Hepatocyte (in vitro differentiated cells): ENCODE results near the gene TNS3. TPM values are rescaled to one million over a fixed set of nuclear protein-coding genes. Genes with fewer than 3 reads are reported as not detected.

ENCODE experiments used
- DNase-seq: peaks from one replicate; pipeline ENCODE4 v3.0.0-alpha.2; 2016; ENCODE audit warnings: low spot score
- H2AFZ ChIP-seq: fragments of 200-600 bp; sonication (generic); 2 replicates; pipeline ENCODE4 v1.6.0; 2016; ENCODE audit warnings: antibody characterized with exemption, mild to moderate bottlenecking
- H3K27ac ChIP-seq: fragments of 200-600 bp; sonication (generic); 2 replicates; pipeline ENCODE4 v1.5.1; 2016; ENCODE audit warnings: mild to moderate bottlenecking
- H3K27me3 ChIP-seq: fragments of 200-600 bp; sonication (generic); 2 replicates; pipeline ENCODE4 v1.6.1; 2016
- H3K36me3 ChIP-seq: fragments of 200-600 bp; sonication (generic); replicated peaks from 2 replicates; pipeline ENCODE4 v1.5.1; 2016; ENCODE audit warnings: low read depth; ENCODE audit not compliant: insufficient read depth
- H3K4me1 ChIP-seq: fragments of 200-600 bp; sonication (generic); 2 replicates; pipeline ENCODE4 v1.5.1; 2016; ENCODE audit warnings: mild to moderate bottlenecking, moderate library complexity; ENCODE audit not compliant: insufficient read depth
- H3K4me2 ChIP-seq: fragments of 200-600 bp; sonication (generic); 2 replicates; pipeline ENCODE4 v1.6.0; 2016
- H3K4me3 ChIP-seq: fragments of 200-600 bp; sonication (generic); 2 replicates; pipeline ENCODE4 v1.5.1; 2016; ENCODE audit warnings: mild to moderate bottlenecking
- H3K79me2 ChIP-seq: fragments of 200-600 bp; sonication (generic); 2 replicates; pipeline ENCODE4 v1.6.0; 2017; ENCODE audit warnings: mild to moderate bottlenecking
- H3K9me2 ChIP-seq: fragments of 200-600 bp; sonication (generic); replicated peaks from 2 replicates; pipeline ENCODE4 v1.6.0; 2017; ENCODE audit warnings: mild to moderate bottlenecking; ENCODE audit not compliant: insufficient read depth
- H3K9me3 ChIP-seq: fragments of 200-600 bp; sonication (generic); 2 replicates; pipeline ENCODE4 v1.5.1; 2016; ENCODE audit warnings: low read depth, mild to moderate bottlenecking
- H4K20me1 ChIP-seq: fragments of 200-600 bp; sonication (generic); 2 replicates; pipeline ENCODE4 v1.6.0; 2016; ENCODE audit warnings: mild to moderate bottlenecking; ENCODE audit not compliant: insufficient read depth, poor library complexity, severe bottlenecking
- EZH2 ChIP-seq: fragments of 200-600 bp; sonication (generic); IDR thresholded peaks from 2 replicates; pipeline ENCODE4 v1.6.1; 2016; ENCODE audit warnings: antibody characterized with exemption, mild to moderate bottlenecking, borderline replicate concordance
- EZH2phosphoT487 ChIP-seq: fragments of 200-600 bp; sonication (generic); IDR thresholded peaks from one replicate; pipeline ENCODE4 v1.6.1; 2018; ENCODE audit warnings: antibody characterized with exemption, mild to moderate bottlenecking, low read depth, moderate library complexity; ENCODE audit not compliant: unreplicated experiment, severe bottlenecking
- WGBS: methylation state at CpG from one replicate; pipeline ENCODE4 v1.1.6; 2016; ENCODE audit warnings: low lambda C conversion rate; ENCODE audit errors: missing lambda C conversion rate; 5-methylcytosine and 5-hydroxymethylcytosine counted together
- polyA plus RNA-seq: library from polyadenylated mRNA; unstranded; fragments of >200 nt; fragmentation: Nextera tagmentation; extraction: Ambion mirVana; gene quantifications from 2 replicates; pipeline ENCODE4 v1.2.1, GENCODE V29; 2016
- total RNA-seq: library from RNA; depleted of rRNA; stranded (reverse); fragments of >200 nt; gene quantifications from 2 replicates; pipeline ENCODE4 v1.2.3, GENCODE V29; 2014
- TF ChIP-seq, protein P1 (sequence below): fragments of 200-600 bp; sonication (generic); IDR thresholded peaks from 2 replicates; pipeline ENCODE4 v1.5.1; 2016; ENCODE audit warnings: antibody characterized with exemption, mild to moderate bottlenecking; ENCODE audit not compliant: poor library complexity

The TNS3 gene
- total and polyA plus RNA-seq, 2 experiments from 2014 or later: 30.0 to 73.3 TPM

DNA sequence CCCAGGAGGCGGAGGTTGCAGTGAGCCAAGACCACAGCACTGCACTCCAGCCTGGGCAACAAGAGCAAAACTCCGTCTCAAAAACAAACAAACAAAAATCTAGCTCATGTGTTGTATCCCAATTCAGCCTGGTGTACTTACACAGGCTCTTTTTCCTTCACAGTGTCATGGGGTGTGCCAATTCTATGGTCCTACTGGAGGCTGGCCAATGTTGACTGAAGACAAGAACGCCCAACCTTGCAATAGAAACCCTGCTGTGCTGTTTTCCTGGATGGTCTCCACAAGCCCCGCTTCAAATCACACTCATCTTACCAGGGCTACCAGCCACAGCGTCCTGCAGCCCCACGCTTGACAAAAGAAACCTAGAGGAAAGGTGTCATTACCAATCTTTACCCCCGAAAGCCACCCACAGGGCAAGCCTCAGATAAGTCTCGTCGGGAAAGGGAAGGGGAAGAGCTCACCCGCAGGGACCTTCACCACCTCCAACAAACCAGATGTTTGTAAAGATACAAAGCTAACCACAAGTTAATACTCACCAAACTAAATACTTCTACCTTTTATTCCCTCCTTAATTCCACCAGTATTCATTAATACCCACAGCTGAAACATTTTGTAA, 64.8 kb downstream of the TNS3 start:
- no peak for DNase-seq
- Histone ChIP-seq H4K20me1 (peaks cover 11% of the 10 kb centered on the region), H3K79me2 (peaks cover 80% of the 10 kb centered on the region), H2AFZ (no peak overlapping the region), H3K4me1 (peaks cover 56% of the 10 kb centered on the region), H3K27me3 (no peaks in the 10 kb centered on the region), H3K4me3 (no peak overlapping the region), H3K27ac (peak overlapping the region; percentile 6), H3K9me3 (no peaks in the 10 kb centered on the region), H3K9me2 (no peaks in the 10 kb centered on the region), H3K36me3 (no peaks in the 10 kb centered on the region), H3K4me2 (no peak overlapping the region)
- TF ChIP-seq, protein P1, sequence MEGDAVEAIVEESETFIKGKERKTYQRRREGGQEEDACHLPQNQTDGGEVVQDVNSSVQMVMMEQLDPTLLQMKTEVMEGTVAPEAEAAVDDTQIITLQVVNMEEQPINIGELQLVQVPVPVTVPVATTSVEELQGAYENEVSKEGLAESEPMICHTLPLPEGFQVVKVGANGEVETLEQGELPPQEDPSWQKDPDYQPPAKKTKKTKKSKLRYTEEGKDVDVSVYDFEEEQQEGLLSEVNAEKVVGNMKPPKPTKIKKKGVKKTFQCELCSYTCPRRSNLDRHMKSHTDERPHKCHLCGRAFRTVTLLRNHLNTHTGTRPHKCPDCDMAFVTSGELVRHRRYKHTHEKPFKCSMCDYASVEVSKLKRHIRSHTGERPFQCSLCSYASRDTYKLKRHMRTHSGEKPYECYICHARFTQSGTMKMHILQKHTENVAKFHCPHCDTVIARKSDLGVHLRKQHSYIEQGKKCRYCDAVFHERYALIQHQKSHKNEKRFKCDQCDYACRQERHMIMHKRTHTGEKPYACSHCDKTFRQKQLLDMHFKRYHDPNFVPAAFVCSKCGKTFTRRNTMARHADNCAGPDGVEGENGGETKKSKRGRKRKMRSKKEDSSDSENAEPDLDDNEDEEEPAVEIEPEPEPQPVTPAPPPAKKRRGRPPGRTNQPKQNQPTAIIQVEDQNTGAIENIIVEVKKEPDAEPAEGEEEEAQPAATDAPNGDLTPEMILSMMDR: no peak
- TF ChIP-seq EZH2 (no peak), EZH2phosphoT487 (no peak)
- WGBS: 83% methylated on average over 10 of the region's 10 CpGs

DNA sequence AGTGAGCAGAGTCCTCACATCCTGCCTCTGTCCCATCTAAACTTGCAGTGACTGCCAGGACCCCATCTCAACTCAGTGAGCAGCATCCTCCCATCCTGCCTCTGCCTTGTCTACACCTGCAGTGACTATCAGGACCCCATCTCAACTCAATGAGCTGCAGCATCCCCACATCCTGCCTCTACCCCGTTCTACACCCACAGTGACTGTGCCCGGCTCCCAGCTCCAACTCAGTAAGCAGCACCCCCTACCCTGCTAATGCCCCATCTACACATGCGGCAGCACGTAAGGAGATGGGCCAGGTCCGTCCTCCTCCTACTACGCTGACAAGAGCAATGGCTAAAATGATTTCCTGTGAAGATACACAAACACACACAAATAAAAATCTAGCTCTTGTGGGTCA, 65.5 kb downstream of the TNS3 start:
- Histone ChIP-seq H3K79me2 (peaks cover 80% of the 10 kb centered on the region), H3K27ac (no peak overlapping the region)
- 98% methylated on average over 6 of the region's 6 CpGs for WGBS

DNA sequence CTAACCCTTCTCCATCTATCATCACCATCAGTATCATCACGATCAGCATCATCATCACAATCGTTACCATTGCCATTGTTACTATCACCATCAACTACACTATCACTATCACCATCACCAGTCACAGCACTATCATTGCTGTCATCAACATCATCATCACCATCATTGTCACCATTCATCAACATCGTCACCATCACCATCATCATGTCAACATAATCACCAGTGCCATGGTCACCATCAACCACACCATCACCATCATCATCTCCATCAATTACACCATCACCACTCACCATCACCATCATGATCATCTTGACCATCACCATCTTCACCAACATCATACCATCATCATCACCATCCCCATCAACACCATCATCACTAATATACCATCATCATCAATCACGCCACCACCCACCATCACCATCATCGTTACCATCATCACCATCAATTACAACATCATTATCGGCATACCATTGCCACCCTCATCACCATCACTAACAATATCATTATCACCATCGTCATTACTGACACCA, 66.5 kb downstream of the TNS3 start:
- DNase-seq: no peak
- Histone ChIP-seq H2AFZ (no peak overlapping the region), H4K20me1 (peaks cover 8% of the 10 kb centered on the region), H3K9me2 (no peaks in the 10 kb centered on the region), H3K4me3 (no peak overlapping the region), H3K4me1 (peaks cover 49% of the 10 kb centered on the region), H3K27me3 (no peaks in the 10 kb centered on the region), H3K9me3 (no peaks in the 10 kb centered on the region), H3K36me3 (no peaks in the 10 kb centered on the region), H3K79me2 (peaks cover 83% of the 10 kb centered on the region), H3K27ac (peak overlapping the region; percentile 82), H3K4me2 (no peak overlapping the region)
- TF ChIP-seq EZH2phosphoT487: no peak
- no peak for TF ChIP-seq EZH2
- TF ChIP-seq, protein P1: no peak
- 97% methylated on average over 7 of the region's 7 CpGs for WGBS

More for the DNA sequence above, 65.5 kb downstream of the TNS3 start:
- Histone ChIP-seq H4K20me1 (peaks cover 8% of the 10 kb centered on the region), H3K27me3 (no peaks in the 10 kb centered on the region), H3K4me3 (no peak overlapping the region), H3K9me2 (no peaks in the 10 kb centered on the region), H2AFZ (no peak overlapping the region), H3K4me2 (no peak overlapping the region), H3K36me3 (no peaks in the 10 kb centered on the region), H3K4me1 (peaks cover 59% of the 10 kb centered on the region), H3K9me3 (no peaks in the 10 kb centered on the region)
- TF ChIP-seq EZH2 (no peak), EZH2phosphoT487 (no peak)
- TF ChIP-seq, protein P1: no peak
- DNase-seq: no peak
